ENCODE measurements around the gene CCDC188.

Gene CCDC188

GRCh38 chr22:20156042-20156389 is 5.2 kb upstream of the CCDC188 start:
- TF ChIP-seq ZNF416 (tag by site-specific recombination; IDR thresholded peaks at IDR 0.05) = no peak
- no peak for TF ChIP-seq ZNF76 (tag by site-specific recombination; IDR thresholded peaks at IDR 0.05; ENCODE audit: borderline replicate concordance, low read depth)
- no peak for TF ChIP-seq EGR2 (tag by site-specific recombination; IDR thresholded peaks at IDR 0.05; ENCODE audit: low read depth)
- no peak for TF ChIP-seq ZFP3 (tag by site-specific recombination; IDR thresholded peaks at IDR 0.05; ENCODE audit: low read depth)
- ChIA-PET POLR2A (no interaction called here), CTCF (interaction anchor here (0.7 to 6.0 kb wide), 8 partner anchors 20 to 301 kb away, joined by 3 to 64 read pairs (median 12); partner anchors contain the start of gene DGCR6L)
- Histone ChIP-seq H3K4me1 (ENCODE audit: control insufficient read depth, insufficient read depth, low read length) (no peaks in the 10 kb centered on the region), H3K27ac (ENCODE audit: extremely low read depth, low read depth, low read length) (no peak overlapping the region), H3K4me3 (ENCODE audit: low read depth, low read length) (no peak overlapping the region), H3K36me3 (ENCODE audit: control insufficient read depth in 2 of 2, insufficient read depth in 1 of 2, low read length in 2 of 2) (no peaks in the 10 kb centered on the region), H3K9me3 (ENCODE audit: control insufficient read depth, insufficient read depth, low read depth, low read length) (no peaks in the 10 kb centered on the region)

GRCh38 chr22:20155330-20156041 is 4.6 kb upstream of the CCDC188 start:
- Histone ChIP-seq H3K9me3 (ENCODE audit: control insufficient read depth, insufficient read depth, low read depth, low read length) (no peaks in the 10 kb centered on the region), H3K27ac (ENCODE audit: extremely low read depth, low read depth, low read length) (no peak overlapping the region), H3K4me1 (ENCODE audit: control insufficient read depth, insufficient read depth, low read length) (no peaks in the 10 kb centered on the region), H3K4me3 (ENCODE audit: low read depth, low read length) (no peak overlapping the region), H3K36me3 (ENCODE audit: control insufficient read depth in 2 of 2, insufficient read depth in 1 of 2, low read length in 2 of 2) (no peaks in the 10 kb centered on the region)
- ChIA-PET CTCF (interaction anchor here (0.7 to 6.0 kb wide), 7 partner anchors 19 to 301 kb away, joined by 3 to 64 read pairs (median 14); partner anchors contain the start of gene DGCR6L), POLR2A (no interaction called here)
- TF ChIP-seq GLI2 (tag by site-specific recombination; IDR thresholded peaks at IDR 0.05; ENCODE audit: borderline replicate concordance, low read depth) = no peak
- no peak for TF ChIP-seq ZNF664 (tag by site-specific recombination; IDR thresholded peaks at IDR 0.05)
- TF ChIP-seq ZNF121 (tag by site-specific recombination; IDR thresholded peaks at IDR 0.05) = peak; percentile 69; the same call in 1 of the 2 replicates

GRCh38 chr22:20154602-20155187 is 3.8 kb upstream of the CCDC188 start:
- no peaks in the 10 kb centered on the region for H3K9me3 ChIP-seq (ENCODE audit: control insufficient read depth, insufficient read depth, low read depth, low read length)
- no peaks in the 10 kb centered on the region for H3K36me3 ChIP-seq (ENCODE audit: control insufficient read depth in 2 of 2, insufficient read depth in 1 of 2, low read length in 2 of 2)
- CTCF ChIA-PET = interaction anchor here (1.4 to 6.0 kb wide), 2 partner anchors 130 to 162 kb away, joined by 3 to 64 read pairs; no protein-coding TSS in a partner anchor
- no peak overlapping the region for H3K4me3 ChIP-seq (ENCODE audit: low read depth, low read length)
- no peak for TF ChIP-seq ZNF677 (tag by site-specific recombination; IDR thresholded peaks at IDR 0.05)
- no peak for TF ChIP-seq ZNF132 (tag by site-specific recombination; IDR thresholded peaks at IDR 0.05; ENCODE audit: borderline replicate concordance)
- no peak for TF ChIP-seq ZNF548 (tag by site-specific recombination; IDR thresholded peaks at IDR 0.05)
- no peak for TF ChIP-seq ZNF223 (tag by site-specific recombination; IDR thresholded peaks at IDR 0.05)
- no peak for TF ChIP-seq GLIS1 (tag by site-specific recombination; IDR thresholded peaks at IDR 0.05)
- POLR2A ChIA-PET = no interaction called here
- no peak overlapping the region for H3K27ac ChIP-seq (ENCODE audit: extremely low read depth, low read depth, low read length)
- H3K4me1 ChIP-seq (ENCODE audit: control insufficient read depth, insufficient read depth, low read length) = no peaks in the 10 kb centered on the region

GRCh38 chr22:20153945-20154344 is 3.1 kb upstream of the CCDC188 start:
- Histone ChIP-seq H3K27ac (ENCODE audit: extremely low read depth, low read depth, low read length) (no peak overlapping the region), H3K4me3 (ENCODE audit: low read depth, low read length) (no peak overlapping the region), H3K4me1 (ENCODE audit: control insufficient read depth, insufficient read depth, low read length) (no peaks in the 10 kb centered on the region), H3K9me3 (ENCODE audit: control insufficient read depth, insufficient read depth, low read depth, low read length) (no peaks in the 10 kb centered on the region), H3K36me3 (ENCODE audit: control insufficient read depth in 2 of 2, insufficient read depth in 1 of 2, low read length in 2 of 2) (no peaks in the 10 kb centered on the region)
- POLR2A ChIA-PET = interaction anchor here (1.3 kb wide), 1 partner anchor 85 kb away, joined by 3 read pairs; no protein-coding TSS in a partner anchor
- no peak for TF ChIP-seq ZBTB1 (tag by site-specific recombination; IDR thresholded peaks at IDR 0.05)
- peak; percentile 33 for TF ChIP-seq GLIS1 (tag by site-specific recombination; IDR thresholded peaks at IDR 0.05)
- TF ChIP-seq ZNF37A (tag by site-specific recombination; IDR thresholded peaks at IDR 0.05) = no peak
- TF ChIP-seq ZNF341 (tag by site-specific recombination; IDR thresholded peaks at IDR 0.05; ENCODE audit: low read depth) = no peak
- CTCF ChIA-PET = interaction anchor here (0.6 to 6.0 kb wide), 6 partner anchors 85 to 464 kb away, joined by 3 to 64 read pairs (median 3); no protein-coding TSS in a partner anchor
